H9 (cell line): ENCODE results near the gene CHSY1. TPM values are rescaled to one million over a fixed set of nuclear protein-coding genes. Genes with fewer than 3 reads are reported as not detected.

Experiments
- DNase-seq: peaks from one replicate; pipeline ENCODE4 v3.0.0-alpha.2; 2017
- H2AFZ ChIP-seq: one replicate; pipeline ENCODE4 v1.6.1; 2013; ENCODE audit warnings: mild to moderate bottlenecking, low read length, control low read depth, moderate library complexity
- H2AK5ac ChIP-seq: 2 replicates; pipeline ENCODE4 v1.6.1; 2013; ENCODE audit warnings: low read length, control low read depth, mixed read lengths; ENCODE audit not compliant: insufficient read length
- H2BK120ac ChIP-seq: one replicate; pipeline ENCODE4 v1.6.1; 2013; ENCODE audit warnings: low read depth, mild to moderate bottlenecking, low read length, control low read depth, inconsistent platforms; ENCODE audit not compliant: poor library complexity, severe bottlenecking
- H2BK12ac ChIP-seq: 2 replicates; pipeline ENCODE4 v1.6.1; 2013; ENCODE audit warnings: low read length, control low read depth, mixed read lengths, low read depth; ENCODE audit not compliant: insufficient read length
- H2BK15ac ChIP-seq: 2 replicates; pipeline ENCODE4 v1.6.1; 2013; ENCODE audit warnings: low read depth, low read length, control low read depth
- H2BK20ac ChIP-seq: one replicate; pipeline ENCODE4 v1.6.1; 2013; ENCODE audit warnings: low read depth, mild to moderate bottlenecking, low read length, control low read depth, inconsistent platforms; ENCODE audit not compliant: poor library complexity, severe bottlenecking
- H2BK5ac ChIP-seq: 2 replicates; pipeline ENCODE4 v1.6.1; 2013; ENCODE audit warnings: low read length, control low read depth, mixed read lengths; ENCODE audit not compliant: insufficient read length
- H3K14ac ChIP-seq: 2 replicates; pipeline ENCODE4 v1.6.1; 2013; ENCODE audit warnings: low read length, control low read depth; ENCODE audit not compliant: insufficient read depth
- H3K18ac ChIP-seq: 2 replicates; pipeline ENCODE4 v1.6.1; 2013; ENCODE audit warnings: low read depth, mild to moderate bottlenecking, mixed read lengths, low read length, control low read depth; ENCODE audit not compliant: insufficient read length
- H3K23ac ChIP-seq: 2 replicates; pipeline ENCODE4 v1.6.1; 2013; ENCODE audit warnings: low read length, control low read depth, mixed read lengths, low read depth; ENCODE audit not compliant: insufficient read length
- H3K23me2 ChIP-seq: 2 replicates; pipeline ENCODE4 v1.6.1; 2013; ENCODE audit warnings: low read depth, mild to moderate bottlenecking, mixed read lengths, low read length, control low read depth; ENCODE audit not compliant: insufficient read length, poor library complexity, severe bottlenecking
- H3K27ac ChIP-seq: 2 replicates; pipeline ENCODE4 v1.5.1; 2013; ENCODE audit warnings: low read length, control low read depth, mixed read lengths, low read depth; ENCODE audit not compliant: insufficient read length
- H3K27me3 ChIP-seq: 2 replicates; pipeline ENCODE4 v1.6.1; 2013; ENCODE audit warnings: low read length, control low read depth, inconsistent platforms; ENCODE audit not compliant: insufficient read depth
- H3K4ac ChIP-seq: 2 replicates; pipeline ENCODE4 v1.6.1; 2013; ENCODE audit warnings: low read depth, mild to moderate bottlenecking, control low read depth, inconsistent platforms, low read length, moderate library complexity
- H3K4me1 ChIP-seq: 2 replicates; pipeline ENCODE4 v1.6.1; 2013; ENCODE audit warnings: low read length, control low read depth, inconsistent platforms; ENCODE audit not compliant: insufficient read depth
- H3K4me2 ChIP-seq: 2 replicates; pipeline ENCODE4 v1.6.1; 2013; ENCODE audit warnings: low read length, control low read depth, mixed read lengths; ENCODE audit not compliant: insufficient read length, insufficient read depth
- H3K56ac ChIP-seq: 2 replicates; pipeline ENCODE4 v1.6.1; 2013; ENCODE audit warnings: low read depth, mild to moderate bottlenecking, mixed read lengths, low read length, control low read depth; ENCODE audit not compliant: insufficient read length
- H3K79me1 ChIP-seq: 2 replicates; pipeline ENCODE4 v1.6.1; 2013; ENCODE audit warnings: low read depth, mild to moderate bottlenecking, moderate library complexity, low read length, control low read depth, inconsistent platforms; ENCODE audit not compliant: insufficient read depth, poor library complexity, severe bottlenecking
- H3K79me2 ChIP-seq: 2 replicates; pipeline ENCODE4 v1.6.1; 2013; ENCODE audit warnings: low read length, control low read depth, inconsistent platforms; ENCODE audit not compliant: insufficient read depth
- H3K9ac ChIP-seq: 2 replicates; pipeline ENCODE4 v1.6.1; 2013; ENCODE audit warnings: low read length, control low read depth, mixed read lengths; ENCODE audit not compliant: insufficient read length; ENCODE audit errors: extremely low read depth
- H3K9me3 ChIP-seq: one replicate; pipeline ENCODE4 v1.6.1; 2013; ENCODE audit warnings: low read depth, low read length, inconsistent platforms; ENCODE audit not compliant: control insufficient read depth
- H3T11ph ChIP-seq: one replicate; pipeline ENCODE4 v1.6.1; 2013; ENCODE audit warnings: mild to moderate bottlenecking, low read length, control low read depth, inconsistent platforms
- H4K20me1 ChIP-seq: one replicate; pipeline ENCODE4 v1.6.1; 2013; ENCODE audit not compliant: control insufficient read depth, insufficient read length, insufficient read depth
- H4K5ac ChIP-seq: 2 replicates; pipeline ENCODE4 v1.6.1; 2013; ENCODE audit warnings: low read depth, mild to moderate bottlenecking, mixed read lengths, low read length, control low read depth; ENCODE audit not compliant: insufficient read length
- H4K8ac ChIP-seq: replicated peaks from 2 replicates; pipeline ENCODE4 v1.6.1; 2013; ENCODE audit warnings: low read length, control low read depth, mixed read lengths, low read depth; ENCODE audit not compliant: insufficient read length
- H4K91ac ChIP-seq: 2 replicates; pipeline ENCODE4 v1.6.1; 2013; ENCODE audit warnings: low read depth, mild to moderate bottlenecking, moderate library complexity, mixed read lengths, low read length, control low read depth; ENCODE audit not compliant: insufficient read length
- H3K27ac Mint-ChIP-seq, 3 experiments: 2 replicates in 2 of 3; 3 replicates in 1 of 3; pipeline ENCODE4 v1.8.0; 2020 to 2021; ENCODE audit warnings: mixed read lengths in 3 of 3, mild to moderate bottlenecking in 1 of 3, moderate library complexity in 1 of 3
- H3K27me3 Mint-ChIP-seq: 2 replicates; pipeline ENCODE4 v1.8.0; 2021; ENCODE audit warnings: low read depth, mild to moderate bottlenecking, moderate library complexity, mixed read lengths
- H3K36me3 Mint-ChIP-seq, 3 experiments: 2 replicates in 2 of 3; 3 replicates in 1 of 3; pipeline ENCODE4 v1.8.0; 2020 to 2021; ENCODE audit warnings: low read depth in 3 of 3, mixed read lengths in 3 of 3; ENCODE audit not compliant: insufficient read depth in 1 of 3
- H3K4me1 Mint-ChIP-seq, 2 experiments: 2 replicates each; pipeline ENCODE4 v1.8.0; 2020; ENCODE audit warnings: mixed read lengths in 2 of 2
- H3K4me3 Mint-ChIP-seq, 2 experiments: 2 replicates in 1 of 2; 3 replicates in 1 of 2; pipeline ENCODE4 v1.8.0; 2020 to 2021; ENCODE audit warnings: mild to moderate bottlenecking in 2 of 2, mixed read lengths in 2 of 2, moderate library complexity in 1 of 2
- H3K9me3 Mint-ChIP-seq, 2 experiments: 2 replicates in 1 of 2; 3 replicates in 1 of 2; pipeline ENCODE4 v1.8.0; 2020; ENCODE audit warnings: mild to moderate bottlenecking in 2 of 2, mixed read lengths in 2 of 2, moderate library complexity in 1 of 2
- CTCF ChIP-seq: fragments of 200-600 bp; sonication (generic); conservative IDR thresholded peaks from 3 replicates; pipeline ENCODE4 v1.8.0; 2021; ENCODE audit warnings: antibody characterized with exemption, mild to moderate bottlenecking
- WGBS: extraction: QIAGEN DNeasy Blood & Tissue Kit; methylation state at CpG from one replicate; pipeline ENCODE4 v1.1.7; 2013; ENCODE audit warnings: missing lambda C conversion rate, low lambda C conversion rate, mixed read lengths; ENCODE audit not compliant: insufficient read length; ENCODE audit errors: extremely low coverage; 5-methylcytosine and 5-hydroxymethylcytosine counted together
- total RNA-seq: library from RNA; stranded (reverse); gene quantifications from 2 replicates; pipeline ENCODE4 v1.2.1, GENCODE V29; 2021

Gene CHSY1
- total RNA-seq, 1 experiment from 2014 or later = 68.3 TPM

- H3K4me2 ChIP-seq = peak overlapping the region; percentile 61
- peaks cover 0 to 17% (median 13%) of the 10 kb centered on the region in 3 experiments; a peak in 4 of 7 replicates for H3K36me3 Mint-ChIP-seq
- peak overlapping the region; percentile 91 to 92 for H3K4me3 Mint-ChIP-seq
- no peak overlapping the region for H3K23ac ChIP-seq
- H2BK12ac ChIP-seq = no peak overlapping the region
- H3K9me3 Mint-ChIP-seq = no peaks in the 10 kb centered on the region
- H3K4me1 ChIP-seq = no peaks in the 10 kb centered on the region
- no peak overlapping the region for H2BK5ac ChIP-seq
- H3K27me3 ChIP-seq = no peaks in the 10 kb centered on the region
- WGBS = no CpG with 5 or more reads among the region's 20 CpGs
- H3K23me2 ChIP-seq = peaks cover 7% of the 10 kb centered on the region
- no peak overlapping the region for H4K91ac ChIP-seq
- H2BK120ac ChIP-seq = no peak overlapping the region
- no peak for TF ChIP-seq CTCF
- H3K27ac ChIP-seq = no peak overlapping the region
- no peak overlapping the region for H2AFZ ChIP-seq
- H3K56ac ChIP-seq = no peak overlapping the region
- peak overlapping the region; percentile 53 for H3K9ac ChIP-seq
- H4K8ac ChIP-seq = no peak overlapping the region
- no peak overlapping the region for H3T11ph ChIP-seq
- no peak overlapping the region for H3K27ac Mint-ChIP-seq
- no peaks in the 10 kb centered on the region for H4K20me1 ChIP-seq
- no peak overlapping the region for H3K18ac ChIP-seq
- no peak for DNase-seq
- H2BK20ac ChIP-seq = no peak overlapping the region
- H2BK15ac ChIP-seq = no peak overlapping the region
- H3K79me1 ChIP-seq = no peaks in the 10 kb centered on the region
- H2AK5ac ChIP-seq = no peak overlapping the region
- peaks cover 21% of the 10 kb centered on the region for H3K79me2 ChIP-seq
- H3K9me3 ChIP-seq = no peaks in the 10 kb centered on the region
- H3K4ac ChIP-seq = no peak overlapping the region
- H4K5ac ChIP-seq = no peak overlapping the region
- peaks cover 11 to 18% of the 10 kb centered on the region in 2 experiments for H3K4me1 Mint-ChIP-seq
- H3K27me3 Mint-ChIP-seq = no peaks in the 10 kb centered on the region
- no peak overlapping the region for H3K14ac ChIP-seq
These were observed 43.8 kb upstream of the CHSY1 start for GRCh38 chr15:101295607-101296161.
